Measurements from ENCODE around the gene ACKR4.
"Not testable (repeated sequence)": the region's sequence is repeated elsewhere in the genome, so short reads cannot be mapped to it uniquely, and the experiment has no call there.

ACKR4 gene

GRCh38 chr3:132594498-132594897 lies 2.6 kb upstream of the ACKR4 start:
- no peak for DNase-seq (ENCODE audit: low read depth)

GRCh38 chr3:132595014-132595413 lies 2.1 kb upstream of the ACKR4 start:
- DNase-seq (ENCODE audit: low read depth) = no peak

DNA sequence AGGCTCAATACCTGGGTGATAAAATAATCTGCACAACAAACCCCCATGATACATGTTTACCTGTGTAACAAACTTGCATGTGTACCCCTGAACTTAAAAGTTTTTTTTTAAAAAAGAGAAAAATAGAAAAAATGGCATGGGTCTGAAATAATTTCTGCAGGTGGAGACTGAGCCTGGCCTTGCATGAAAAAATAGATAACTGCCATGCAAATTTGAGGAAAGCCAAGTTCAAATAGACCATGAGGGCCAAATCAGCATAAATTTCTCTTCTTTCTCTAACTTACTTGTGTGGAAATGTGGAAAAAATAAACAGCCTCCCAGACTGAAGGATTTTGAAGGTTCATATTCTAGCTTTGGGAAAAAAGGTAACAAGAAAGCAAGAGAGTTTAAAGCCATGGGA lies 744 bp upstream of the ACKR4 start:
- DNase-seq (ENCODE audit: low read depth) = no peak

DNA sequence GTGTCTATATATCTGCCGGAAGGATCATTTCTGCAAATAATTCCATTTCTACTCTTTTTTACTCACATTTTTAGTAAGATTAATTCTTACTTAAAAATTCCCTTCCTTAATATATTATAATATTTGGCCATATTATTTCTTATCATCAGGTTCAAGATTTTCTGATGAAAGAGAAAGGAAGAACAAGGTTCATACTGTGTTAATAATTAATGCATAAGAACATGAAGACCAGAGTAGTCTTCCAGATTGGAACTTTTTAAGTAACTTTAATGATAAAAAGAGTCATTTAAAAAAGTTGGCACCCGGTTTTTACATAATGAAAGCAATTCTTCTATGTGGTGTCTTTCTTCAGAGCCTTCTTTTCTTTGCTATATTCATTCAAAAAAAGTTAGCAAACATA lies 590 bp downstream of the ACKR4 start:
- DNase-seq (ENCODE audit: low read depth) = no peak

DNA sequence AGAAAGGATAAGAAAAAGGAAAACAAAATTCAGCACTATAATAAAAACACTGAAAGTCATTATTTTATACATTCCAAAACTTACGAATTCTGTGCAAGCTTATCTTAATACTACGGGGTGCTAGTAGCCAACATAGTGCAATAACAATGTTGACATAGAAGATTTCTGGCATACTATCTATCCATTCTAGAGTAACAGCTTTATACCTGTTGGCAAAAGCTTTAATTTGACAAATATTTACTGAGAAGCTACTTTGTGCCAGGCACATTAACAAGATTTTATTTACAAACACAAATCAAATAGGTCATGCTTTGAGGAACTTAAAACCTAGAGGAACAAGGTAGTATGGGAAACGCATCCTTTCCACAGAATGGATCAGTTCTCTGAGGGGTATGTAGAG lies 1.1 kb downstream of the ACKR4 start:
- DNase-seq (ENCODE audit: low read depth) = no peak

- DNase-seq (ENCODE audit: low read depth) = not testable (repeated sequence)
Measured at GRCh38 chr3:132600614-132601013, 3.5 kb downstream of the ACKR4 start.

DNA sequence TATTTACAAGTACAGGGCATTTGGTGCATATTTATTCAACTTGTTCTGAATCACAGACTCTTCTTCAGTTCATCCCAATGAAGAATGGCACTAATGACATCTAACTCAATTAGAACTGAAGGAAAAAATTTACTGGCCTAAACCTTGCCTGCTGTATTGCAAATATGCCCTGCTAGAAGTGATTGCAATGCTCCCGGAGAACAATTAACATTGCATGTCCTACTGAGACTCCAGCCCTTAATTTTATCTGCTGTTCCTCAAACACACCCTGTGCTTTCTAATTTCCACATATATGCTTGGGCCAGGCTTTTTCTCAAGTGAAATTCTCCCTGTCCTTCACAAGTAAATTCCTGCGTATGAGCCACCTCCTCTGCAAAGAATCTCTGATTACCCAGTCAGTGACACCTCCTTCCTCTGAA lies 8.3 kb downstream of the ACKR4 start:
- DNase-seq (ENCODE audit: low read depth) = no peak

- DNase-seq (ENCODE audit: low read depth) = no peak
Measured at GRCh38 chr3:132606085-132606484, 9.0 kb downstream of the ACKR4 start.

- DNase-seq (ENCODE audit: low read depth) = not testable (repeated sequence)
Measured at GRCh38 chr3:132606620-132607019, 9.6 kb downstream of the ACKR4 start.

- not testable (repeated sequence) for DNase-seq (ENCODE audit: low read depth)
Measured at GRCh38 chr3:132615301-132615700, 18.2 kb downstream of the ACKR4 start.

DNA sequence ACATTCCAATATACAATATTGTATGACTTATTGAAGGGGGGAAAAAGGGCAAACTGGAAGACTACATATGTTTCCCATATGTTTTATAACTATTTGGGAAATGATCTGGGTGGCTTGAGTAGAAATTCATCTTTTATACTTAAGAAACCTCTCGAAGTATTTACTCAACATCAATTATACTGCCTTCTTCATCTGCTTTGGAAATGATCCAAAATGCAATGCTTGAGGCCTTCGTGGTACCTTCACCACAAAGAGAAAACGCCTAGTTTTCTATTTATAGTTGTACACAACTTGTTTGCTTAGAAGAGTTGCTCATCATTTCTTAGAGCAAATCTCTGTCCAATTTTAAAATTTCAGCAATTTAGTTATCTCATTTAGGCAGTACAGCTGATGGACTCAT lies 18.8 kb downstream of the ACKR4 start:
- DNase-seq (ENCODE audit: low read depth) = no peak

DNA sequence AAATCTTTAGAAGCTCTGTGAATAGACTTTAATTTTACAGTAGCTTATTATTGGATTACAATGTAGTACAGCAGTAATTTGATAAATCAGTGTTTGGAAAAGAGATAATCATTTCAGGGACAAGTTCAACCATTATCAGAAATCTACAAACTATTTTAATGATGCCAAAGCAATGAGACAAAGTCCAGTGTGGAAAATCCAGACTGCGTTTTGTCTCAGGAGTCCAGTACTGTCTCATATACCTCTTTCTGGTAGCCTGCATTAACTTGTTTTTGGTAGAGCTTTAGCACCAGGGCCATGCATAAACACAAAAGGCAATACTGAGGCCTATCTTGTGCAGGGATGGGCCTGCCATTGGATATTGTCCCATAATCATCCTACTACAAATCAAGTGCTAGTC lies 19.7 kb downstream of the ACKR4 start:
- no peak for DNase-seq (ENCODE audit: low read depth)

- no peak for DNase-seq (ENCODE audit: low read depth)
Measured at GRCh38 chr3:132622148-132622547, 25.1 kb downstream of the ACKR4 start.

DNA sequence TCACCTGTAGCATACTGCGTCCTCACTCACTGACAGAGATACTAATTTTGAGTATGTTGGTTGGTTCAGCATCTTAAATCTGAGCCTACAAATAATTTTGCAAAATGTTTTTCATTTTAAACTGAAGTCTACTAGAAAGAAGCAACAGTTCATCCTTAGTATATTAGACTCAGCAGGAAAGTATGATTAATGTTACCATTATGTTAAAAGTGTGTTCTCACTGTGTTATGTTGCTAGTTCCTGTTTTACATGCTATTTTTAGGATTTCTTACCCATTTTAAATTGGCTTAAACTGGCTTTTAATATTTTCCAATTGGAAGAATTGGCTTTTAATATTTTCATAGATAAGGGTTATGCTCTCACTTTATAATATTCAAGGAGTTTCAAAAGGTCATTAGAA lies 25.7 kb downstream of the ACKR4 start:
- no peak for DNase-seq (ENCODE audit: low read depth)

DNA sequence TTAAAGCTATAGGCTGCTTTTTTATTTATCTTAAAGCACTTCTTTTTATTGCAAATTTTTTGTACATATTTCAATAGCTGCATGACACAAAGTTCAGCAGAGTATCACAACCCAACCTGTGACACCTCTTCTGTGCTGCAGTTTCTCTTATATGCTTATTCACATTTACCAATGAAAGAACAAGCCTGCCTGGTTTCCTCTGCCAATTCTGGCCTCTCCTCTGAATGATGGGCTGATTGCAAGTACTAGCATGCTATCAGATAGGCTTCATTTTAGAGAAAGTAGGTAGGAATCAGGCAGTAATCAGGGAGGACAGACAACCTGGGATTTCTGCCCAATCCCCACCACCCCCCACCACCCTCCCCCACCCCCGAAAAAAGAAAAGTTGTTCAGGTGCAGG lies 26.6 kb downstream of the ACKR4 start:
- no peak for DNase-seq (ENCODE audit: low read depth)

DNA sequence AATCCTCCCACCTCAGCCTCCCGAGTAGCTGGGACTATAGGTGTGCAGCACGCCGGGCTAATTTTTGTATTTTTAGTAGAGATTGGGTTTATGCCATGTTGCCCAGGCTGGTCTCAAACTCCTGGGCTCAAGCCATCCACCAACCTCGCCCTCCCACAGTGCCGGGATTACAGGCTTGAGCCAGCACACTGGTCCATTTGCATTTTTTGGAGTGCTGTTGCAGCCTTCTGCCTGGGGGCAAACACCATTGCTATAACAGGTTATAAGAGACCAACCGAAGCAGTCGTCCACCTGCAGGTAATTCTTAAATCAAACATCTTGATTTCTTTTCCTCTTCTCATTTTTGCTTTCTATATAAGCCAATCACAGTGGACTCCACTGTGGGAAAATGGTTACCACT lies 27.7 kb downstream of the ACKR4 start:
- DNase-seq (ENCODE audit: low read depth) = no peak

DNA sequence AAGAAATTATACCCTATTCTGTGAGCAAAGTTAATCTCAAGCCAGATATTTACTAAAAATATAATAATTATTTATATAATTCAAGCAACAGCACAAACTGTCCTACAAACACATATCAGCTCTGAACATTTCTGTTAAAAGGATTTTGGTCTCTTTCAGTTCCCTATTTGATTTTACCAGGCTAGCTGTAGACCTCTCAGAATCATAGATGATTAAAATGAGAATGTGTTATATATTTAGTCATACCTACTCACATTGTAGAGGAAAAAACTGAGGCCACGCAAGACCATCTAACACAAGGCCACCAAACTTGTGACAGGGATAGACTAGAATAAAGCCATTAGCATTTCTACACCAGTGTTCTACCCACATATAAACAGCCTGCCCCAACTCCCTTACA lies 28.5 kb downstream of the ACKR4 start:
- no peak for DNase-seq (ENCODE audit: low read depth)

GRCh38 chr3:132626955-132627354 lies 29.9 kb downstream of the ACKR4 start:
- no peak for DNase-seq (ENCODE audit: low read depth)

- no peak for DNase-seq (ENCODE audit: low read depth)
Measured at GRCh38 chr3:132628157-132628556, 31.1 kb downstream of the ACKR4 start.

DNA sequence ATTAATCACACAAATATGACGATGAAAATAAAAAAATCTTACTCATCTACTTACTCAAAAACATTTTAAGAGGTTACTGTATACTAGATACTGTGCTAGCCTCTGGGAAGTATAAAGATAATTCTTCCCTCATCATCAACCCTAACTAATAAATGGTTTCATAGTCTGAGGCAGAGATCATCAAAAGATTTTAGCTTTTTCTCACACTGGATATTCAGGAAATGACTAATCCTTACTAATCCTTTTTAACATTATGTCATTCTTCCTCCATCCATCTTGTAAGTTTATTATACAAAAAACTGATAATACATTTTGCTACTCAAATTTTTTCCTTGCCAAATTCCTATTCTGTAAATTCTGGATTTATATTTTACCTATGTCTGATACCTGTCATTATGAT lies 32.9 kb downstream of the ACKR4 start:
- no peak for DNase-seq (ENCODE audit: low read depth)

DNA sequence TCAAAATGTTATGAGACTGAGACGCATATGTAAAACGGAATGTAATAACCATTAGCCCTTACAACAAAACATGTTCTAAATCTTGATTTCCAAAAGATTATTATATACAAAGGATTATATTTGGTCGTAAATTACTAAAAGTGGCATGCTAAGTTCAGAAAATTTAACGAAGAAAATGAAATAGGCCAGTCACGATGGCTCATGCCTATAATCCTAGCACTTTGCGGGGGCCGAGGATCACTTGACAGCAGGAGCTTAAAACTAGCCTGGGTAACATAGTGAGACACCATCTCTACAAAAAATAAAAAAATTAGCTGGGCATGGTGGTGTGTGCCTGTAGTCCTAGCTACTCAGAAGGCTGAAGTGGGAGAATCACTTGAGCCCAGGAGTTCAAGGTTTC lies 33.5 kb downstream of the ACKR4 start:
- DNase-seq (ENCODE audit: low read depth) = no peak

- DNase-seq (ENCODE audit: low read depth) = no peak
Measured at GRCh38 chr3:132635052-132635451, 38.0 kb downstream of the ACKR4 start.

DNA sequence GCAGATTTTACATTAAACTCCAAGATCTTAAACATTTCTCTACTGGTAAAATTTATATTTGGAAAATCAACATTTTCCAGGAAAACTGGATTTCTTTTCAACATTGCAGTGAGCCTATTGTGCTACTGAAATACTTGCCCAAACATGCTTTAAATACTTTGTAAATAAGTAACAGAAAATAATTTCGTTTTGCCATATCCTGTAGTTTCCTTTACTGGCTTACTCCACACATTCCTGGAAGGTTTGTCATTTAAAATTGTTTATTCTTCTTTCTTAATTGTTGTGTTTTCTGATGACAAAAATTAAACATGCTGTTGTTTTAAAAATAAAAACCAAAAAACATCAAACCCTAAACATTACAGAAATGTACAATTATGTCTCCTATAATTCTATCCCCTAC lies 40.5 kb downstream of the ACKR4 start:
- no peak for DNase-seq (ENCODE audit: low read depth)

GRCh38 chr3:132638706-132639105 lies 41.6 kb downstream of the ACKR4 start:
- DNase-seq (ENCODE audit: low read depth) = no peak

- DNase-seq (ENCODE audit: low read depth) = not testable (repeated sequence)
Measured at GRCh38 chr3:132641427-132641826, 44.4 kb downstream of the ACKR4 start.
